ENCODE results near the gene AK9.

AK9 gene

GRCh38 chr6:109446072-109446471 lies 244.9 kb downstream of the AK9 start:
- H3K4me3 ChIP-seq (replicated peaks; ENCODE audit: low read depth, low read length) = no peak overlapping the region
- TF ChIP-seq CTCF (IDR thresholded peaks at IDR 0.05; ENCODE audit: low read depth, low read length, missing control alignments) = no peak
- DNase-seq (ENCODE audit: extremely low read depth, low read depth) = no peak

- no peak for TF ChIP-seq CTCF (IDR thresholded peaks at IDR 0.05; ENCODE audit: low read depth, low read length, missing control alignments)
- DNase-seq (ENCODE audit: extremely low read depth, low read depth) = no peak
- H3K4me3 ChIP-seq (replicated peaks; ENCODE audit: low read depth, low read length) = no peak overlapping the region
Observed at GRCh38 chr6:109445382-109445781, 245.6 kb downstream of the AK9 start.

GRCh38 chr6:109443425-109443950 lies 247.5 kb downstream of the AK9 start:
- DNase-seq (ENCODE audit: extremely low read depth, low read depth) = no peak
- H3K4me3 ChIP-seq (replicated peaks; ENCODE audit: low read depth, low read length) = no peak overlapping the region
- no peak for TF ChIP-seq CTCF (IDR thresholded peaks at IDR 0.05; ENCODE audit: low read depth, low read length, missing control alignments)
